PC-3 (cell line): Measurements from ENCODE around the gene SCN7A. TPM values are rescaled to one million over a fixed set of nuclear protein-coding genes. Genes with fewer than 3 reads are reported as not detected.

Experiments
- ATAC-seq: fragments of 200-7000 bp; cut with Tn5 transposase; 2 replicates; pipeline ENCODE4 v1.9.1; 2020; ENCODE audit warnings: mild to moderate bottlenecking, moderate library complexity
- BruUV-seq: library from RNA; stranded (reverse); fragments of 400-500 nt; replicated peaks from 2 replicates; lab custom pipeline; 2021; lab: Mats Ljungman, UMichigan
- CTCF ChIA-PET: fragments of 300-600 bp; sonication (Branson Sonifier 250); formaldehyde crosslinking; loops from one replicate; lab custom pipeline; 2022; ENCODE audit warnings: antibody characterized with exemption; lab: Charles Lee
- POLR2A ChIA-PET: fragments of 300-600 bp; sonication (Branson Sonifier 250); formaldehyde crosslinking; loops from one replicate; lab custom pipeline; 2022; ENCODE audit warnings: antibody characterized with exemption; ENCODE audit not compliant: unreplicated experiment; lab: Charles Lee
- DNase-seq: peaks from one replicate; pipeline ENCODE4 v3.0.0-alpha.2; 2015
- H2AFZ ChIP-seq: fragments of 300-600 bp; sonication (generic); 2 replicates; pipeline ENCODE4 v1.6.0; 2016; ENCODE audit warnings: antibody characterized with exemption, low read length
- H3F3A ChIP-seq: fragments of 300-600 bp; sonication (generic); one replicate; pipeline ENCODE4 v1.6.0; 2017; ENCODE audit warnings: antibody characterized with exemption, low read length, control low read depth, mild to moderate bottlenecking; ENCODE audit not compliant: unreplicated experiment
- H3K27ac ChIP-seq: fragments of 300-600 bp; sonication (generic); 2 replicates; pipeline ENCODE4 v1.5.1; 2016; ENCODE audit warnings: mild to moderate bottlenecking, low read length
- H3K27me3 ChIP-seq: fragments of 300-600 bp; sonication (generic); 2 replicates; pipeline ENCODE4 v1.6.1; 2016; ENCODE audit warnings: low read length, mixed read lengths
- H3K36me3 ChIP-seq: fragments of 300-600 bp; sonication (generic); 2 replicates; pipeline ENCODE4 v1.6.1; 2016; ENCODE audit warnings: low read depth, mixed run types, low read length, mixed read lengths
- H3K4me1 ChIP-seq: fragments of 300-600 bp; sonication (generic); 2 replicates; pipeline ENCODE4 v1.5.1; 2016; ENCODE audit warnings: low read length; ENCODE audit not compliant: insufficient read depth
- H3K4me2 ChIP-seq: fragments of 300-600 bp; sonication (generic); 2 replicates; pipeline ENCODE4 v1.6.0; 2016; ENCODE audit warnings: low read length
- H3K4me3 ChIP-seq: fragments of 300-600 bp; sonication (generic); 2 replicates; pipeline ENCODE4 v1.5.1; 2016; ENCODE audit warnings: mild to moderate bottlenecking, low read length, mixed read lengths
- H3K79me2 ChIP-seq: fragments of 300-600 bp; sonication (generic); 2 replicates; pipeline ENCODE4 v1.6.1; 2017; ENCODE audit warnings: low read length, mixed read lengths
- H3K9ac ChIP-seq: fragments of 300-600 bp; sonication (generic); 2 replicates; pipeline ENCODE4 v1.6.0; 2016; ENCODE audit warnings: mild to moderate bottlenecking, low read length
- H3K9me2 ChIP-seq: fragments of 300-600 bp; sonication (generic); replicated peaks from 2 replicates; pipeline ENCODE4 v1.6.1; 2016; ENCODE audit warnings: mixed run types, low read length, mixed read lengths
- H3K9me3 ChIP-seq: fragments of 300-600 bp; sonication (generic); 2 replicates; pipeline ENCODE4 v1.6.1; 2016; ENCODE audit warnings: low read length, mixed read lengths
- H4K20me1 ChIP-seq: fragments of 300-600 bp; sonication (generic); 2 replicates; pipeline ENCODE4 v1.6.1; 2016; ENCODE audit warnings: low read length, mixed read lengths
- EZH2 ChIP-seq: fragments of 300-600 bp; sonication (generic); IDR thresholded peaks from one replicate; pipeline ENCODE4 v1.6.1; 2017; ENCODE audit warnings: antibody characterized with exemption, mild to moderate bottlenecking, low read length; ENCODE audit not compliant: unreplicated experiment
- EZH2phosphoT487 ChIP-seq: fragments of 300-600 bp; sonication (generic); IDR thresholded peaks from 2 replicates; pipeline ENCODE4 v1.6.1; 2018; ENCODE audit warnings: mild to moderate bottlenecking, antibody characterized with exemption, low read length, borderline replicate concordance
- intact Hi-C: fragments of 100-400 bp; cut with micrococcal nuclease; formaldehyde crosslinking; loops from 2 replicates; pipeline ENCODE4 v1.9.0; 2023
- total RNA-seq: library from RNA; depleted of rRNA; stranded (reverse); fragments of >200 nt; gene quantifications from 2 replicates; pipeline ENCODE4 v1.2.3, GENCODE V29; 2014
- TF ChIP-seq, protein P1 (sequence below): fragments of 300-600 bp; sonication (generic); conservative IDR thresholded peaks from 2 replicates; pipeline ENCODE4 v1.5.1; 2017; ENCODE audit warnings: antibody characterized with exemption, low read depth, mild to moderate bottlenecking, low read length

The SCN7A gene
- total RNA-seq, 1 experiment from 2014 or later, result not detected

DNA sequence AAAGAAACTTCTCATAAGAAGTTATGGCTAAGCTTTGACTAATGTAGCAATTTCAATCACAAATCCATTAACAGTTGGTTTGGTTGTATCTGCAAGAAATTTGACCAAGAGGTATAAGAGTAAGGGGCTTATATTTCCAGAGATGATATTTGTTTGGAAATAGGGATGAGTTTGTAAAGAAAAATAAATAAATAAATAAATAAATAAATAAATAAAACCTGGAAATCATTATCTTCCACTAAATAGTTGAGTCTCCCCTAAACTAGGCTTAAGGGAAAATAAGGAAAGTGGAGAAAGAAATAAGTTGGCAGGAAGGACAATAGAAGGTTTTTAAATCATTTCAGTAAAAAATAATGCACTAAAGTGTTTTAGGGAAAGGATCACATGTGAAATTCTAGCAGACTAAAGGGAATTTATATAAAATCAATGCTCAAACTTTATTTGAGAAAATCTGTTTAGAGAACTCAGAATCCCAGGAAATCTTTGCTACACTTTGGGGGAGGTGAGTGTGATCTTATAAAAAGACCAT, 23.5 kb upstream of the SCN7A start:
- ATAC-seq (no peak), DNase-seq (no peak)
- Histone ChIP-seq H3K9me3 (no peaks in the 10 kb centered on the region), H2AFZ (no peak overlapping the region), H4K20me1 (no peaks in the 10 kb centered on the region), H3K27ac (no peak overlapping the region), H3K79me2 (no peaks in the 10 kb centered on the region), H3K27me3 (peaks cover 63% of the 10 kb centered on the region), H3K36me3 (no peaks in the 10 kb centered on the region), H3K4me1 (no peaks in the 10 kb centered on the region), H3K9me2 (no peaks in the 10 kb centered on the region), H3K4me2 (no peak overlapping the region), H3F3A (no peaks in the 10 kb centered on the region), H3K9ac (no peak overlapping the region), H3K4me3 (no peak overlapping the region)
- POLR2A ChIA-PET, result no interaction called here
- intact Hi-C loops, result loop anchor here (5.0 to 10.0 kb wide), 2 partner anchors 155 to 463 kb away; no protein-coding TSS in a partner anchor
- TF ChIP-seq, protein P1, sequence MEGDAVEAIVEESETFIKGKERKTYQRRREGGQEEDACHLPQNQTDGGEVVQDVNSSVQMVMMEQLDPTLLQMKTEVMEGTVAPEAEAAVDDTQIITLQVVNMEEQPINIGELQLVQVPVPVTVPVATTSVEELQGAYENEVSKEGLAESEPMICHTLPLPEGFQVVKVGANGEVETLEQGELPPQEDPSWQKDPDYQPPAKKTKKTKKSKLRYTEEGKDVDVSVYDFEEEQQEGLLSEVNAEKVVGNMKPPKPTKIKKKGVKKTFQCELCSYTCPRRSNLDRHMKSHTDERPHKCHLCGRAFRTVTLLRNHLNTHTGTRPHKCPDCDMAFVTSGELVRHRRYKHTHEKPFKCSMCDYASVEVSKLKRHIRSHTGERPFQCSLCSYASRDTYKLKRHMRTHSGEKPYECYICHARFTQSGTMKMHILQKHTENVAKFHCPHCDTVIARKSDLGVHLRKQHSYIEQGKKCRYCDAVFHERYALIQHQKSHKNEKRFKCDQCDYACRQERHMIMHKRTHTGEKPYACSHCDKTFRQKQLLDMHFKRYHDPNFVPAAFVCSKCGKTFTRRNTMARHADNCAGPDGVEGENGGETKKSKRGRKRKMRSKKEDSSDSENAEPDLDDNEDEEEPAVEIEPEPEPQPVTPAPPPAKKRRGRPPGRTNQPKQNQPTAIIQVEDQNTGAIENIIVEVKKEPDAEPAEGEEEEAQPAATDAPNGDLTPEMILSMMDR, result no peak
- TF ChIP-seq EZH2phosphoT487, result no peak
- TF ChIP-seq EZH2, result no peak
- no TSS peak for BruUV-seq
- CTCF ChIA-PET, result no interaction called here

DNA sequence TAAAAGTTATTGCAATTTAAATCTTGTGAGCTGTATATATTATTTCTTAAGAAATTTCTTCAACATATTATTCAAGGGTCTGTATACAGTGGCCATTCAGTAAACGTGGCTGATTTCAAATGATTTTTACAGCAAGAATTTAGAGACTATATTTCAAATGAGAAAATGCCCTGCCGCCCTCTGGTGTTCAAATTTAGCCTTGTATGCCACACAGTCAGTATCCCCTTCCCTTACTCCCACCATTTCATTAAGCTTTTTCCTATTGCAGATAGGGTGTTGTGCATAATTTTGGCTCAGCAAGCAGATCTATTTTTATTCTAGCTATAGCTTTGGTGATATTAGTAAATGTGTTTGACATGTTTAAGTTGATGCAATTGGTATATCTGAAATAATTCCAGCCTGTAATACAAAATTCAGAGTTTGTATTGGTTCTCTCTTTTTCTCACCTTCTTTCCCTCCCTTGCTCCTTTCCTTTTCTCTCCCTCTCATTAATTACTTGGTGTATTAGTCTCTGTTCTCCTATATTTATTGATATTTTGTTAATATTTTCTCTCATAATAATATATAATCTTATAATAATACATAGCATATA, 22.8 kb upstream of the SCN7A start:
- H4K20me1 ChIP-seq, result no peaks in the 10 kb centered on the region
- peaks cover 61% of the 10 kb centered on the region for H3K27me3 ChIP-seq
- no peaks in the 10 kb centered on the region for H3K9me3 ChIP-seq
- POLR2A ChIA-PET, result no interaction called here
- DNase-seq (peak; percentile 65), ATAC-seq (peak; percentile 78)
- intact Hi-C loops, result loop anchor here (1.0 to 10.0 kb wide), 4 partner anchors 98 to 462 kb away; no protein-coding TSS in a partner anchor
- H3K4me3 ChIP-seq, result no peak overlapping the region
- no peak overlapping the region for H3K4me2 ChIP-seq
- H3K79me2 ChIP-seq, result no peaks in the 10 kb centered on the region
- H3F3A ChIP-seq, result no peaks in the 10 kb centered on the region
- TF ChIP-seq EZH2 (no peak), EZH2phosphoT487 (no peak)
- TF ChIP-seq, protein P1, result peak; percentile 89
- BruUV-seq, result no TSS peak
- no peaks in the 10 kb centered on the region for H3K9me2 ChIP-seq
- H3K9ac ChIP-seq, result no peak overlapping the region
- H3K4me1 ChIP-seq, result no peaks in the 10 kb centered on the region
- no peak overlapping the region for H2AFZ ChIP-seq
- no peaks in the 10 kb centered on the region for H3K36me3 ChIP-seq
- no peak overlapping the region for H3K27ac ChIP-seq
- CTCF ChIA-PET, result interaction anchor here (1.0 kb wide), 1 partner anchor 142 kb away, joined by 4 read pairs; no protein-coding TSS in a partner anchor

DNA sequence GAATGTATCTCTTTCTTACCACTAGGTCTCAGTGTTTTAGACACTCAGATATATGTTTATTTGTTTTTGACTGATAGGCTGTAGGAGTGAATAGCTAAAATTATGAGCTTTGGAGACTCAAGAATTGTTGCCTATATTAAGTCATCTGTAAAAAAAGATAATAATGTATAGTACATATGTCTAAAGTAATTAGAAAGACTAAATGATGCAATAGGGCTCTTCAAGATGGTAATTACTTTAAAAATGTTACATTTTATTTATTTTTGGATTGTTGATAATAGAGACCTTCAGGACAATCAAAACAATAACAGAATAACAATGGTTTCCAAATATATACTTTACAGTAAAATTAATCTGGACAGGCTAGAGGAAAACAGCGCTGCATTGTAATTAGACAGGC, 19.9 kb upstream of the SCN7A start:
- no peak overlapping the region for H3K4me3 ChIP-seq
- H3K27ac ChIP-seq, result no peak overlapping the region
- no peaks in the 10 kb centered on the region for H3K4me1 ChIP-seq
- no peak for TF ChIP-seq EZH2phosphoT487
- TF ChIP-seq, protein P1, result no peak
- no peak for TF ChIP-seq EZH2
- POLR2A ChIA-PET, result no interaction called here
- H3F3A ChIP-seq, result no peaks in the 10 kb centered on the region
- DNase-seq (no peak), ATAC-seq (peak; percentile 42; the same call in 1 of the 2 replicates)
- BruUV-seq, result no TSS peak
- peaks cover 60% of the 10 kb centered on the region for H3K27me3 ChIP-seq
- intact Hi-C loops, result loop anchor here (10.0 kb wide), 1 partner anchor 459 kb away; no protein-coding TSS in a partner anchor
- H2AFZ ChIP-seq, result no peak overlapping the region
- H3K9me2 ChIP-seq, result no peaks in the 10 kb centered on the region
- H4K20me1 ChIP-seq, result no peaks in the 10 kb centered on the region
- CTCF ChIA-PET, result no interaction called here
- no peaks in the 10 kb centered on the region for H3K36me3 ChIP-seq
- H3K9ac ChIP-seq, result no peak overlapping the region
- H3K4me2 ChIP-seq, result no peak overlapping the region
- H3K9me3 ChIP-seq, result no peaks in the 10 kb centered on the region
- no peaks in the 10 kb centered on the region for H3K79me2 ChIP-seq
